ENCODE data around the gene TEAD4. TPM values are rescaled to one million over a fixed set of nuclear protein-coding genes. Genes with fewer than 3 reads are reported as not detected.

The TEAD4 gene
- total and polyA plus RNA-seq, 2 donors (not counting 1 experiment from before 2014, with no cell fraction given): 6.3 to 14.3 TPM

GRCh38 chr12:3022961-3023360, 63.8 kb downstream of the TEAD4 start:
- Histone ChIP-seq H3K36me3 (ENCODE audit: control insufficient read depth, insufficient read depth, low read length) (peaks cover 2% of the 10 kb centered on the region), H3K4me1 (ENCODE audit: control insufficient read depth, extremely low read depth, insufficient read depth, low read length) (no peaks in the 10 kb centered on the region)
- no peak for DNase-seq (ENCODE audit: low read depth in 2 of 2)

GRCh38 chr12:3028108-3028507, 68.9 kb downstream of the TEAD4 start:
- Histone ChIP-seq H3K4me1 (ENCODE audit: control insufficient read depth, extremely low read depth, insufficient read depth, low read length) (no peaks in the 10 kb centered on the region), H3K9me3 (ENCODE audit: control insufficient read depth, insufficient read depth, low read depth, low read length) (no peaks in the 10 kb centered on the region), H4K20me1 (ENCODE audit: control insufficient read depth, extremely low read depth, insufficient read depth, low read length) (no peaks in the 10 kb centered on the region), H3K79me2 (ENCODE audit: control insufficient read depth, insufficient read depth, low read length) (no peaks in the 10 kb centered on the region), H2AFZ (ENCODE audit: low read length) (no peak overlapping the region), H3K27ac (ENCODE audit: insufficient read depth, low read length) (no peak overlapping the region), H3K4me3 (replicated peaks in 1 of 4; ENCODE audit: control extremely low read depth in 1 of 4, insufficient read depth in 1 of 4, low read depth in 3 of 4, low read length in 4 of 4) (no peak overlapping the region), H3K4me2 (ENCODE audit: extremely low read depth, insufficient read depth, low read length) (no peak overlapping the region), H3K36me3 (ENCODE audit: control insufficient read depth, insufficient read depth, low read length) (peaks cover 3% of the 10 kb centered on the region), H3K27me3 (ENCODE audit: control insufficient read depth, insufficient read depth, low read length) (no peaks in the 10 kb centered on the region), H3K9ac (ENCODE audit: insufficient read depth, low read length) (no peak overlapping the region)
- TF ChIP-seq EZH2 (IDR thresholded peaks at IDR 0.05; ENCODE audit: low read length, missing control alignments) (no peak), CTCF (conservative IDR thresholded peaks at IDR 0.05 in 1 of 2, IDR thresholded peaks at IDR 0.05 in 1 of 2; ENCODE audit: low read depth in 1 of 2, low read length in 2 of 2) (no peak)
- DNase-seq (ENCODE audit: low read depth in 2 of 2): no peak

More at GRCh38 chr12:3022961-3023360, 63.8 kb downstream of the TEAD4 start:
- H3K79me2 ChIP-seq (ENCODE audit: control insufficient read depth, insufficient read depth, low read length): no peaks in the 10 kb centered on the region
- H3K27me3 ChIP-seq (ENCODE audit: control insufficient read depth, insufficient read depth, low read length): no peaks in the 10 kb centered on the region
- H3K27ac ChIP-seq (ENCODE audit: insufficient read depth, low read length): no peak overlapping the region
- no peaks in the 10 kb centered on the region for H4K20me1 ChIP-seq (ENCODE audit: control insufficient read depth, extremely low read depth, insufficient read depth, low read length)
- H3K9ac ChIP-seq (ENCODE audit: insufficient read depth, low read length): no peak overlapping the region
- TF ChIP-seq EZH2 (IDR thresholded peaks at IDR 0.05; ENCODE audit: low read length, missing control alignments): no peak
- TF ChIP-seq CTCF (conservative IDR thresholded peaks at IDR 0.05 in 1 of 2, IDR thresholded peaks at IDR 0.05 in 1 of 2; ENCODE audit: low read depth in 1 of 2, low read length in 2 of 2): no peak
- H3K4me2 ChIP-seq (ENCODE audit: extremely low read depth, insufficient read depth, low read length): no peak overlapping the region
- no peak overlapping the region for H2AFZ ChIP-seq (ENCODE audit: low read length)
- no peak overlapping the region for H3K4me3 ChIP-seq (replicated peaks in 1 of 4; ENCODE audit: control extremely low read depth in 1 of 4, insufficient read depth in 1 of 4, low read depth in 3 of 4, low read length in 4 of 4)
- H3K9me3 ChIP-seq (ENCODE audit: control insufficient read depth, insufficient read depth, low read depth, low read length): no peaks in the 10 kb centered on the region

GRCh38 chr12:3030821-3031429, 71.7 kb downstream of the TEAD4 start:
- TF ChIP-seq CTCF (conservative IDR thresholded peaks at IDR 0.05 in 1 of 2, IDR thresholded peaks at IDR 0.05 in 1 of 2; ENCODE audit: low read depth in 1 of 2, low read length in 2 of 2) (no peak), EZH2 (IDR thresholded peaks at IDR 0.05; ENCODE audit: low read length, missing control alignments) (no peak)
- no peak for DNase-seq (ENCODE audit: low read depth in 2 of 2)
- Histone ChIP-seq H2AFZ (ENCODE audit: low read length) (no peak overlapping the region), H3K36me3 (ENCODE audit: control insufficient read depth, insufficient read depth, low read length) (peaks cover 3% of the 10 kb centered on the region), H3K27me3 (ENCODE audit: control insufficient read depth, insufficient read depth, low read length) (no peaks in the 10 kb centered on the region), H3K9ac (ENCODE audit: insufficient read depth, low read length) (no peak overlapping the region), H3K27ac (ENCODE audit: insufficient read depth, low read length) (no peak overlapping the region), H3K4me1 (ENCODE audit: control insufficient read depth, extremely low read depth, insufficient read depth, low read length) (no peaks in the 10 kb centered on the region), H3K4me2 (ENCODE audit: extremely low read depth, insufficient read depth, low read length) (no peak overlapping the region), H3K9me3 (ENCODE audit: control insufficient read depth, insufficient read depth, low read depth, low read length) (no peaks in the 10 kb centered on the region), H3K79me2 (ENCODE audit: control insufficient read depth, insufficient read depth, low read length) (no peaks in the 10 kb centered on the region), H3K4me3 (replicated peaks in 1 of 4; ENCODE audit: control extremely low read depth in 1 of 4, insufficient read depth in 1 of 4, low read depth in 3 of 4, low read length in 4 of 4) (no peak overlapping the region), H4K20me1 (ENCODE audit: control insufficient read depth, extremely low read depth, insufficient read depth, low read length) (no peaks in the 10 kb centered on the region)
